HepG2 (cell line): ENCODE measurements around the gene FAM229A. TPM values are rescaled to one million over a fixed set of nuclear protein-coding genes. Genes with fewer than 3 reads are reported as not detected.

ENCODE experiments used
- ETV6 ChIP-seq: sonication (generic); formaldehyde crosslinking; conservative IDR thresholded peaks from 2 replicates; pipeline ENCODE4 v1.4.0; 2020; ENCODE audit warnings: missing genetic modification reagents
- HDAC1 ChIP-seq: sonication (generic); formaldehyde crosslinking; IDR thresholded peaks from 2 replicates; pipeline ENCODE4 v1.5.1; 2020; ENCODE audit warnings: mild to moderate bottlenecking, missing genetic modification reagents
- SALL2 ChIP-seq: sonication (generic); formaldehyde crosslinking; IDR thresholded peaks from 2 replicates; pipeline ENCODE4 v1.8.1; 2023; ENCODE audit warnings: mild to moderate bottlenecking, missing genetic modification reagents, inconsistent platforms
- SYNCRIP ChIP-seq: fragments of 200-400 bp; formaldehyde crosslinking; IDR thresholded peaks from 2 replicates; pipeline ENCODE4 v1.6.1; 2018; ENCODE audit warnings: mild to moderate bottlenecking, low read depth, low read length; ENCODE audit not compliant: insufficient read depth
- XBP1 ChIP-seq: sonication (generic); formaldehyde crosslinking; IDR thresholded peaks from 2 replicates; pipeline ENCODE4 v1.5.0; 2020; ENCODE audit warnings: missing genetic modification reagents
- ZC3H4 ChIP-seq: sonication (generic); formaldehyde crosslinking; IDR thresholded peaks from 2 replicates; pipeline ENCODE4 v1.4.0; 2020; ENCODE audit warnings: missing genetic modification reagents, borderline replicate concordance
- ZFP36L1 ChIP-seq: sonication (generic); formaldehyde crosslinking; IDR thresholded peaks from 2 replicates; pipeline ENCODE4 v1.8.0; 2022; ENCODE audit warnings: mild to moderate bottlenecking, missing genetic modification reagents, moderate library complexity
- ZNF264 ChIP-seq: sonication (generic); formaldehyde crosslinking; IDR thresholded peaks from 2 replicates; pipeline ENCODE4 v1.4.0; 2020; ENCODE audit warnings: missing genetic modification reagents
- ZNF317 ChIP-seq: sonication (generic); formaldehyde crosslinking; IDR thresholded peaks from 2 replicates; pipeline ENCODE4 v1.5.0; 2020; ENCODE audit warnings: mild to moderate bottlenecking, missing genetic modification reagents
- ZNF607 ChIP-seq: sonication (generic); formaldehyde crosslinking; IDR thresholded peaks from 2 replicates; pipeline ENCODE4 v1.5.1; 2020; ENCODE audit warnings: missing genetic modification reagents, mild to moderate bottlenecking, borderline replicate concordance
- polyA plus RNA-seq, 8 experiments: library from polyadenylated mRNA; depleted of rRNA in 3 of 8; stranded (reverse) in 7 of 8; unstranded in 1 of 8; fragments of >200 nt; fragmentation: Illumina TruSeq in 4 of 8; extraction: Trizol in 4 of 8; gene quantifications; 2 replicates each; pipeline versions ENCODE4 v1.2.1 to v1.2.3, GENCODE V29; 2011 to 2016; ENCODE audit warnings: low read depth in 4 of 8, missing spikeins in 1 of 8, mixed read lengths in 1 of 8; ENCODE audit not compliant: insufficient read depth in 1 of 8
- total RNA-seq, 5 experiments: library from RNA; depleted of rRNA; stranded (reverse); fragments of >200 nt; fragmentation: Illumina TruSeq; extraction: Trizol; gene quantifications; 2 replicates each; pipeline ENCODE4 v1.2.3, GENCODE V29; 2016; ENCODE audit warnings: low read depth in 1 of 5
- TF ChIP-seq, protein P1 (sequence below): sonication (generic); formaldehyde crosslinking; IDR thresholded peaks from 2 replicates; pipeline ENCODE4 v1.4.0; 2020; ENCODE audit warnings: missing genetic modification reagents, borderline replicate concordance
- TF ChIP-seq, protein P2 (sequence below): sonication (generic); formaldehyde crosslinking; IDR thresholded peaks from 2 replicates; pipeline ENCODE4 v1.5.1; 2020; ENCODE audit warnings: mild to moderate bottlenecking, moderate library complexity, missing genetic modification reagents
- TF ChIP-seq, protein P3 (sequence below), 2 experiments: fragments of 450-650 bp in 1 of 2; sonication (generic) in 1 of 2; formaldehyde crosslinking in 1 of 2; IDR thresholded peaks; 2 replicates each; pipeline versions ENCODE4 v1.6.1 to v1.8.0; 2016 to 2022; ENCODE audit warnings: antibody characterized with exemption in 1 of 2, mild to moderate bottlenecking in 1 of 2, missing genetic modification reagents in 1 of 2

The FAM229A gene
- total and polyA plus RNA-seq, 2 of the 13 experiments (the other 11 are each of a cell fraction or from before 2014, with no cell fraction given), result 3.2 to 17.6 TPM

DNA sequence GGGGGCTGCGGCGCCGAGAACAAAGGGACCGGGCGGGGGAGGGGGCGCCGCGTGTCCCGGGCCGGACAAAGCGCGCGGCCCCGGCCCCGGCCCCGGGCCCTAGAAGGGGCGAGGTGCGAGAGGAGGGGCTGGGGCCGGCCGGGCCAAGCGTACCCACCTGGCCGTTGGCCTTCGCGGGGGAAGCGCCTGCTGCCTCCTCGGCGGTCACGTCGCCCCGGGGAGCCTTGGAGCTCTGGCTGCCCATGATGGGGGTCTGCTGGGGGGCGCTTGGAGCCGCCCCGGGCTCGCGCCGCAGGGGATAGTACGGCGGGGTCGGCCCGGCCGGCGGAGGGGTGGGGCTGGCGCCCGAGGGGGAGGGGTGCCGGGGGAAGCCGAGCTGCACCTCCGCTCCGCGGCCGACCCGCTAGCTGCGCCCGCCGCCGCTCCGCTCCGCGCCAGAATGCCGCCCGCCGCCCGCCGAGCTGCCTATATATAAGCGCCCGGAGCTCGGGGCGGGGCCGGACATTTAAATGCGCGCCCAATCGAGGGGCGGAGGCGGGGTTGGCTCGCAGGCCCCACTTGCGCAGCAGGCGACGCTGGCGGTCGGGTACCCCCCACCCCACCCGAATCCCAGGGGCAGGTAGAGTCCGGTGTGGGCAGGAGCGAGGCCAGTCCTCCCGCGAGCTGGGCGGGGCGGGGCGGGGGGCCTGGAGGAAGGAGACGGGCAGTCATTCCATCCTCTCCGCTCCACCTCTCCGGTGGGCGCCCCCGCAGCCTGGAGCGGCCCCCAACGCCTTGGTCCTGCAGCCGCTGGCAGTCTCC, 26.3 kb downstream of the FAM229A start, which contains the start of gene MARCKSL1 (continued):
- TF ChIP-seq SYNCRIP (no peak), ZNF264 (no peak), SALL2 (CRISPR knock-in tag) (no peak), ZNF317 (CRISPR knock-in tag) (0 out of 2 replicates have a peak, but pooled peaks have one; percentile 44), ZFP36L1 (0 out of 2 replicates have a peak, but pooled peaks have one; percentile 35), ETV6 (CRISPR knock-in tag) (no peak), HDAC1 (CRISPR knock-in tag) (peak; percentile 63), XBP1 (CRISPR knock-in tag) (no peak), ZNF607 (CRISPR knock-in tag) (no peak), ZC3H4 (no peak)
- TF ChIP-seq, protein P1, sequence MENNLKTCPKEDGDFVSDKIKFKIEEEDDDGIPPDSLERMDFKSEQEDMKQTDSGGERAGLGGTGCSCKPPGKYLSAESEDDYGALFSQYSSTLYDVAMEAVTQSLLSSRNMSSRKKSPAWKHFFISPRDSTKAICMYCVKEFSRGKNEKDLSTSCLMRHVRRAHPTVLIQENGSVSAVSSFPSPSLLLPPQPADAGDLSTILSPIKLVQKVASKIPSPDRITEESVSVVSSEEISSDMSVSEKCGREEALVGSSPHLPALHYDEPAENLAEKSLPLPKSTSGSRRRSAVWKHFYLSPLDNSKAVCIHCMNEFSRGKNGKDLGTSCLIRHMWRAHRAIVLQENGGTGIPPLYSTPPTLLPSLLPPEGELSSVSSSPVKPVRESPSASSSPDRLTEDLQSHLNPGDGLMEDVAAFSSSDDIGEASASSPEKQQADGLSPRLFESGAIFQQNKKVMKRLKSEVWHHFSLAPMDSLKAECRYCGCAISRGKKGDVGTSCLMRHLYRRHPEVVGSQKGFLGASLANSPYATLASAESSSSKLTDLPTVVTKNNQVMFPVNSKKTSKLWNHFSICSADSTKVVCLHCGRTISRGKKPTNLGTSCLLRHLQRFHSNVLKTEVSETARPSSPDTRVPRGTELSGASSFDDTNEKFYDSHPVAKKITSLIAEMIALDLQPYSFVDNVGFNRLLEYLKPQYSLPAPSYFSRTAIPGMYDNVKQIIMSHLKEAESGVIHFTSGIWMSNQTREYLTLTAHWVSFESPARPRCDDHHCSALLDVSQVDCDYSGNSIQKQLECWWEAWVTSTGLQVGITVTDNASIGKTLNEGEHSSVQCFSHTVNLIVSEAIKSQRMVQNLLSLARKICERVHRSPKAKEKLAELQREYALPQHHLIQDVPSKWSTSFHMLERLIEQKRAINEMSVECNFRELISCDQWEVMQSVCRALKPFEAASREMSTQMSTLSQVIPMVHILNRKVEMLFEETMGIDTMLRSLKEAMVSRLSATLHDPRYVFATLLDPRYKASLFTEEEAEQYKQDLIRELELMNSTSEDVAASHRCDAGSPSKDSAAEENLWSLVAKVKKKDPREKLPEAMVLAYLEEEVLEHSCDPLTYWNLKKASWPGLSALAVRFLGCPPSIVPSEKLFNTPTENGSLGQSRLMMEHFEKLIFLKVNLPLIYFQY (CRISPR knock-in tag), result no peak
- TF ChIP-seq, protein P2, sequence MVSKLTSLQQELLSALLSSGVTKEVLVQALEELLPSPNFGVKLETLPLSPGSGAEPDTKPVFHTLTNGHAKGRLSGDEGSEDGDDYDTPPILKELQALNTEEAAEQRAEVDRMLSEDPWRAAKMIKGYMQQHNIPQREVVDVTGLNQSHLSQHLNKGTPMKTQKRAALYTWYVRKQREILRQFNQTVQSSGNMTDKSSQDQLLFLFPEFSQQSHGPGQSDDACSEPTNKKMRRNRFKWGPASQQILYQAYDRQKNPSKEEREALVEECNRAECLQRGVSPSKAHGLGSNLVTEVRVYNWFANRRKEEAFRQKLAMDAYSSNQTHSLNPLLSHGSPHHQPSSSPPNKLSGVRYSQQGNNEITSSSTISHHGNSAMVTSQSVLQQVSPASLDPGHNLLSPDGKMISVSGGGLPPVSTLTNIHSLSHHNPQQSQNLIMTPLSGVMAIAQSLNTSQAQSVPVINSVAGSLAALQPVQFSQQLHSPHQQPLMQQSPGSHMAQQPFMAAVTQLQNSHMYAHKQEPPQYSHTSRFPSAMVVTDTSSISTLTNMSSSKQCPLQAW, result no peak
- TF ChIP-seq, protein P3, sequence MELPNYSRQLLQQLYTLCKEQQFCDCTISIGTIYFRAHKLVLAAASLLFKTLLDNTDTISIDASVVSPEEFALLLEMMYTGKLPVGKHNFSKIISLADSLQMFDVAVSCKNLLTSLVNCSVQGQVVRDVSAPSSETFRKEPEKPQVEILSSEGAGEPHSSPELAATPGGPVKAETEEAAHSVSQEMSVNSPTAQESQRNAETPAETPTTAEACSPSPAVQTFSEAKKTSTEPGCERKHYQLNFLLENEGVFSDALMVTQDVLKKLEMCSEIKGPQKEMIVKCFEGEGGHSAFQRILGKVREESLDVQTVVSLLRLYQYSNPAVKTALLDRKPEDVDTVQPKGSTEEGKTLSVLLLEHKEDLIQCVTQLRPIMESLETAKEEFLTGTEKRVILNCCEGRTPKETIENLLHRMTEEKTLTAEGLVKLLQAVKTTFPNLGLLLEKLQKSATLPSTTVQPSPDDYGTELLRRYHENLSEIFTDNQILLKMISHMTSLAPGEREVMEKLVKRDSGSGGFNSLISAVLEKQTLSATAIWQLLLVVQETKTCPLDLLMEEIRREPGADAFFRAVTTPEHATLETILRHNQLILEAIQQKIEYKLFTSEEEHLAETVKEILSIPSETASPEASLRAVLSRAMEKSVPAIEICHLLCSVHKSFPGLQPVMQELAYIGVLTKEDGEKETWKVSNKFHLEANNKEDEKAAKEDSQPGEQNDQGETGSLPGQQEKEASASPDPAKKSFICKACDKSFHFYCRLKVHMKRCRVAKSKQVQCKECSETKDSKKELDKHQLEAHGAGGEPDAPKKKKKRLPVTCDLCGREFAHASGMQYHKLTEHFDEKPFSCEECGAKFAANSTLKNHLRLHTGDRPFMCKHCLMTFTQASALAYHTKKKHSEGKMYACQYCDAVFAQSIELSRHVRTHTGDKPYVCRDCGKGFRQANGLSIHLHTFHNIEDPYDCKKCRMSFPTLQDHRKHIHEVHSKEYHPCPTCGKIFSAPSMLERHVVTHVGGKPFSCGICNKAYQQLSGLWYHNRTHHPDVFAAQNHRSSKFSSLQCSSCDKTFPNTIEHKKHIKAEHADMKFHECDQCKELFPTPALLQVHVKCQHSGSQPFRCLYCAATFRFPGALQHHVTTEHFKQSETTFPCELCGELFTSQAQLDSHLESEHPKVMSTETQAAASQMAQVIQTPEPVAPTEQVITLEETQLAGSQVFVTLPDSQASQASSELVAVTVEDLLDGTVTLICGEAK (IDR thresholded peaks at IDR 0.05), result no peak
- TF ChIP-seq, protein P3 (CRISPR knock-in tag; IDR thresholded peaks at IDR 0.05), result no peak; the same call in 1 of the 2 replicates
